ENCODE measurements around the gene FSHB. TPM values are rescaled to one million over a fixed set of nuclear protein-coding genes. Genes with fewer than 3 reads are reported as not detected.

Gene FSHB
- total RNA-seq, 6 experiments from 2014 or later, result not detected

DNA sequence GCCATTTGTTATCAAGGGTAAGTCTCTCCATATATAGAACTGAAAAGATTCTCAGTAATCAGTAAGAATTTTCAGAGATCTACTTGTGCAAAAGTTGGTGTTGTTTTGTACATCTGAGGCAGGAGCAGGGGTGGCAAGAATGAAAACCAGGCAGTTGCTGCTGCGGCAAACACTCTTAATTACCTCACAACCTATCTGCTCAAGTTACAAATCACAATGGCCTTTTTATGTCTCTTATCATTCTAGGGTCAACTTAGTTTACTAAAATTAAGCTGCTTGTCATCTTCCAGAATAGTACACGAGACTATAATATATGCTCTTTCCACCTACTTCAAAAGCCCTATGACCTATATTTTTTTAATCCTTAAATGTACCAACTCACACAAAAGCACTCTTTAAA lies 14.3 kb upstream of the FSHB start:
- ATAC-seq, result no peak
- no peak for DNase-seq
- Histone ChIP-seq H3K27me3 (no peaks in the 10 kb centered on the region), H3K4me1 (no peaks in the 10 kb centered on the region), H3K4me3 (no peak overlapping the region), H3K27ac (no peak overlapping the region), H3K9me3 (no peaks in the 10 kb centered on the region), H3K36me3 (no peaks in the 10 kb centered on the region)
- TF ChIP-seq, protein P1, sequence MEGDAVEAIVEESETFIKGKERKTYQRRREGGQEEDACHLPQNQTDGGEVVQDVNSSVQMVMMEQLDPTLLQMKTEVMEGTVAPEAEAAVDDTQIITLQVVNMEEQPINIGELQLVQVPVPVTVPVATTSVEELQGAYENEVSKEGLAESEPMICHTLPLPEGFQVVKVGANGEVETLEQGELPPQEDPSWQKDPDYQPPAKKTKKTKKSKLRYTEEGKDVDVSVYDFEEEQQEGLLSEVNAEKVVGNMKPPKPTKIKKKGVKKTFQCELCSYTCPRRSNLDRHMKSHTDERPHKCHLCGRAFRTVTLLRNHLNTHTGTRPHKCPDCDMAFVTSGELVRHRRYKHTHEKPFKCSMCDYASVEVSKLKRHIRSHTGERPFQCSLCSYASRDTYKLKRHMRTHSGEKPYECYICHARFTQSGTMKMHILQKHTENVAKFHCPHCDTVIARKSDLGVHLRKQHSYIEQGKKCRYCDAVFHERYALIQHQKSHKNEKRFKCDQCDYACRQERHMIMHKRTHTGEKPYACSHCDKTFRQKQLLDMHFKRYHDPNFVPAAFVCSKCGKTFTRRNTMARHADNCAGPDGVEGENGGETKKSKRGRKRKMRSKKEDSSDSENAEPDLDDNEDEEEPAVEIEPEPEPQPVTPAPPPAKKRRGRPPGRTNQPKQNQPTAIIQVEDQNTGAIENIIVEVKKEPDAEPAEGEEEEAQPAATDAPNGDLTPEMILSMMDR (IDR thresholded peaks at IDR 0.05), result no peak
- TF ChIP-seq POLR2A (IDR thresholded peaks at IDR 0.05), result no peak
- intact Hi-C loops (cut with DNase I), result no loop called here
- 63% methylated on average over 2 of the region's 2 CpGs for WGBS (ENCODE audit: insufficient coverage, low coverage, low lambda C conversion rate, missing lambda C conversion rate)

DNA sequence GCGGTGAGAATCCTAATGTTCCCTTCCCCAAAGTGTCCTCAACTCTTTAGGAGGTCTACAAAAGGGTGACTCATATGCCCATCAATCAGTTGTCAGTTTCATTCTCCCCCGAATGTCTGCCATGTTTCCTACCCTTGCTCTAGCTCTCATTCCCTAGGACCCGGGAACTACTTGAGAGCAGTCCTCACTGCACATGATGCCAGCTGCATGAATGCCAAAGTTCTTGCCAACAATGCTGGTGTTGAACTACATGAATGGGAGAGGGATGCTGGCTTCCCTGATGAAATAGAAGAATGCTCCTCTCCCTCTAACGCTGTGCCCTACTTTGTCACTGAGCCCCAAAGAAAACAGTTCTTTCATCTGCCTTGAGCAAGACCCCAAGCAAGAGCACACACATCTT lies 12.5 kb upstream of the FSHB start:
- 60% methylated on average over 4 of the region's 4 CpGs for WGBS (ENCODE audit: insufficient coverage, low coverage, low lambda C conversion rate, missing lambda C conversion rate)
- Histone ChIP-seq H3K4me3 (no peak overlapping the region), H3K27ac (no peak overlapping the region), H3K27me3 (peaks cover 0 to 4% of the 10 kb centered on the region in 2 donors), H3K4me1 (no peaks in the 10 kb centered on the region), H3K9me3 (no peaks in the 10 kb centered on the region), H3K36me3 (no peaks in the 10 kb centered on the region)
- TF ChIP-seq POLR2A (IDR thresholded peaks at IDR 0.05), result no peak
- TF ChIP-seq, protein P1 (IDR thresholded peaks at IDR 0.05), result no peak
- ATAC-seq (no peak), DNase-seq (no peak)
- intact Hi-C loops (cut with DNase I), result no loop called here

DNA sequence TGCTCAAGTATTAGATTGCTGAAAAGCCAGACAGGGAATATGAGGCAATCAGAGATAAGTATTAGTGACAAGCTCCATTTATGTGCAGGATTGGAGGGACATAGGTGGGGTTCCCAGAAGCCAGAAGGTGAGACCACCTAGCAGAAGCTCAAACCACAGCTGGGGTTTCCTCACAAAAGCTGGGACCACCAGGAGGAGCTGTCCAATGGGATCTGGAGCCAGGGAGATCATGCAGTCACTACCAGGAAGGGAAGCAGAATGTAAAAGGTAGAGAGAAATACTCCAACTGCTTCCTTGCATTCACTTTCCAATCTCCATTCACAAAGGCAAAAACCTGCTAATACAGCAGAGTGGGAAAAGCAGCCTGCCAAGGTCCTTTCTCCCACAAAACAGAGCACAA lies 5.2 kb upstream of the FSHB start:
- no peak overlapping the region for H3K4me3 ChIP-seq
- peaks cover 0 to 4% of the 10 kb centered on the region in 2 donors for H3K27me3 ChIP-seq
- no peak for TF ChIP-seq POLR2A (IDR thresholded peaks at IDR 0.05)
- TF ChIP-seq, protein P1 (IDR thresholded peaks at IDR 0.05), result no peak
- intact Hi-C loops (cut with DNase I), result no loop called here
- DNase-seq (no peak), ATAC-seq (no peak)
- no peak overlapping the region for H3K27ac ChIP-seq
- H3K36me3 ChIP-seq, result no peaks in the 10 kb centered on the region
- H3K4me1 ChIP-seq, result no peaks in the 10 kb centered on the region
- no peaks in the 10 kb centered on the region for H3K9me3 ChIP-seq

DNA sequence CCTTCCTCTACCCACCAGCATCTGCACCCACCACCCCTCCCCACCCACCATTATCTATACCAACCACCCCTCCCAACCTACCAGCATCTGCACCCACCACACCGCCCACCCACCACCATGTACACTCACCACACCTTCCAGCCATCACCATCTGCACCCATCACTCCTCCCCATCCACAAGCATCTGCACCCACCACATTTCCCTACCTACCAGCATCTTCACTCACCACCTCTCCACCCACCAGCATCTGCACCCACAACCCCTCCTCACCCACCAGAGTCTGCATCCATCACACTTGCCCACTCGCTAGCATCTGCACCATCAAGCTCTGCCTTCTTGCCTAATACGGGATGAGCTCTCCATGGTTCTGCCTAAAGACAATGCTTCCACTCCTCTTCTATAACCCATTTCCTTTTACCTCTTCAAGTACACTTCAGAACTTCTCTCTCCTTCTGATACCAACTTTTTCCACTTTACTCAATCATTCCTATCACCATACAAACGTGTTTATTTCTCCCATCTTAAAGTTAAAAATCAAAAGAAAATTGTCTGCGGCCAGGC lies 2.4 kb upstream of the FSHB start:
- DNase-seq (no peak), ATAC-seq (no peak)
- H3K4me3 ChIP-seq, result no peak overlapping the region
- no peak for TF ChIP-seq POLR2A (IDR thresholded peaks at IDR 0.05)
- TF ChIP-seq, protein P1 (IDR thresholded peaks at IDR 0.05), result no peak
- no peaks in the 10 kb centered on the region for H3K4me1 ChIP-seq
- H3K36me3 ChIP-seq, result no peaks in the 10 kb centered on the region
- H3K27ac ChIP-seq, result no peak overlapping the region
- no peaks in the 10 kb centered on the region for H3K27me3 ChIP-seq
- WGBS (ENCODE audit: insufficient coverage, low coverage, low lambda C conversion rate, missing lambda C conversion rate), result 61% methylated on average over 5 of the region's 5 CpGs
- no peaks in the 10 kb centered on the region for H3K9me3 ChIP-seq
- intact Hi-C loops (cut with DNase I), result no loop called here

DNA sequence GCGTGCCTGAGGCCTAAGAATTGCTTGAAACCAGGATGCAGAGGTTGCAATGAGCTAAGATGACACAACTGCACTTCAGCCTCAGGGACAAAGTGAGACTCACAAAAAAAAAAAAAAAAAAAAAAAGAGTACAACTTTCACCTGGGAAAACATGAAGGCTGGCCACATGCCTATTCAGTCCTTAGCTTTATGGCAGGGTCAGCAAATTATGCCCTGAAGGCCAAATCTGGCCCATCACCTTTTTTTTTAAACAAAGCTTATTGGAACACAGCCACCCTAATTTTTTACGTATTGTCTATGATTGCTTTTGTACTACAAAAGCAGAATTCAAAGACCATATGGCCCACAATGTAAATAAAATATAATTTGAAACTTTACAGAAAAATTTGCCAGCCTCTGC lies 8.2 kb downstream of the FSHB start:
- intact Hi-C loops (cut with DNase I), result no loop called here
- H3K27me3 ChIP-seq, result no peaks in the 10 kb centered on the region
- ATAC-seq, result no peak

More for the DNA sequence above, 8.2 kb downstream of the FSHB start:
- Histone ChIP-seq H3K4me3 (no peak overlapping the region), H3K9me3 (no peaks in the 10 kb centered on the region), H3K36me3 (no peaks in the 10 kb centered on the region), H3K4me1 (no peaks in the 10 kb centered on the region), H3K27ac (no peak overlapping the region)
- 64% methylated on average over 2 of the region's 2 CpGs for WGBS (ENCODE audit: insufficient coverage, low coverage, low lambda C conversion rate, missing lambda C conversion rate)
- TF ChIP-seq, protein P1 (IDR thresholded peaks at IDR 0.05), result no peak
- TF ChIP-seq POLR2A (IDR thresholded peaks at IDR 0.05), result no peak
- no peak for DNase-seq
